DMS153 treated with DMSO at 0.1 percent for 48 hours (cell line): Measurements from ENCODE around the gene INCENP.

Source experiments
- DNase-seq: peaks from one replicate; lab custom pipeline; 2025; ENCODE audit not compliant: unreplicated experiment; lab: John Stamatoyannopoulos, UW

Gene INCENP

GRCh38 chr11:62124186-62125113 is 639 bp downstream of the INCENP start:
- no peak for DNase-seq

- DNase-seq = no peak
These were observed 1.5 kb downstream of the INCENP start for GRCh38 chr11:62125316-62125715.

GRCh38 chr11:62125881-62126280 is 2.1 kb downstream of the INCENP start:
- DNase-seq = no peak

- no peak for DNase-seq
These were observed 3.6 kb downstream of the INCENP start for GRCh38 chr11:62127426-62127825.

- DNase-seq = no peak
These were observed 4.3 kb downstream of the INCENP start for GRCh38 chr11:62127941-62128770.

GRCh38 chr11:62128835-62129234 is 5.0 kb downstream of the INCENP start:
- DNase-seq = no peak

- no peak for DNase-seq
These were observed 5.9 kb downstream of the INCENP start for GRCh38 chr11:62129590-62130282.

GRCh38 chr11:62130283-62131169 is 6.7 kb downstream of the INCENP start:
- no peak for DNase-seq

- no peak for DNase-seq
These were observed 7.3 kb downstream of the INCENP start for GRCh38 chr11:62131170-62131464.

GRCh38 chr11:62132191-62132590 is 8.4 kb downstream of the INCENP start:
- DNase-seq = no peak

GRCh38 chr11:62132689-62133293 is 9.0 kb downstream of the INCENP start:
- DNase-seq = no peak

GRCh38 chr11:62133328-62134065 is 9.7 kb downstream of the INCENP start:
- no peak for DNase-seq

GRCh38 chr11:62137276-62137861 is 13.6 kb downstream of the INCENP start:
- no peak for DNase-seq

GRCh38 chr11:62137881-62138629 is 14.2 kb downstream of the INCENP start:
- DNase-seq = no peak

- DNase-seq = no peak
These were observed 15.0 kb downstream of the INCENP start for GRCh38 chr11:62138630-62139425.

GRCh38 chr11:62139526-62140303 is 15.9 kb downstream of the INCENP start:
- DNase-seq = no peak
